Umbilical cord (tissue), 2 donors: ENCODE data around the gene CSNK2A3. TPM values are rescaled to one million over a fixed set of nuclear protein-coding genes. Genes with fewer than 3 reads are reported as not detected.

ENCODE experiments used
- DNase-seq: peaks from one replicate; pipeline ENCODE4 v3.0.0-alpha.2; 2015; ENCODE audit warnings: low spot score
- total RNA-seq: library from RNA; depleted of rRNA; stranded (reverse); fragments of >200 nt; gene quantifications from one replicate; pipeline ENCODE4 v1.2.3, GENCODE V29; 2014; ENCODE audit warnings: low replicate concordance; ENCODE audit not compliant: insufficient read depth

CSNK2A3 gene
- total RNA-seq, 1 donor from 2014 or later = 14.4 TPM

- no peak for DNase-seq
Observed at GRCh38 chr11:11338304-11338703, 14.7 kb downstream of the CSNK2A3 start.

- no peak for DNase-seq
Observed at GRCh38 chr11:11336664-11337063, 16.4 kb downstream of the CSNK2A3 start.

GRCh38 chr11:11335043-11335442 lies 18.0 kb downstream of the CSNK2A3 start:
- DNase-seq = no peak

- no peak for DNase-seq
Observed at GRCh38 chr11:11334607-11335006, 18.4 kb downstream of the CSNK2A3 start.

GRCh38 chr11:11332141-11332710 lies 20.8 kb downstream of the CSNK2A3 start:
- DNase-seq = no peak

GRCh38 chr11:11329062-11329806 lies 23.8 kb downstream of the CSNK2A3 start:
- no peak for DNase-seq

- no peak for DNase-seq
Observed at GRCh38 chr11:11324090-11324489, 29.0 kb downstream of the CSNK2A3 start.

- no peak for DNase-seq
Observed at GRCh38 chr11:11322101-11322500, 30.9 kb downstream of the CSNK2A3 start.

GRCh38 chr11:11320825-11321224 lies 32.2 kb downstream of the CSNK2A3 start:
- peak; percentile 15 for DNase-seq

GRCh38 chr11:11318961-11319360 lies 34.1 kb downstream of the CSNK2A3 start:
- peak; percentile 25 for DNase-seq

- DNase-seq = no peak
Observed at GRCh38 chr11:11318461-11318860, 34.6 kb downstream of the CSNK2A3 start.

- DNase-seq = no peak
Observed at GRCh38 chr11:11316651-11317230, 36.3 kb downstream of the CSNK2A3 start.

GRCh38 chr11:11313902-11314692 lies 39.0 kb downstream of the CSNK2A3 start:
- DNase-seq = no peak

- DNase-seq = no peak
Observed at GRCh38 chr11:11313426-11313825, 39.6 kb downstream of the CSNK2A3 start.

GRCh38 chr11:11312738-11313137 lies 40.3 kb downstream of the CSNK2A3 start:
- no peak for DNase-seq

GRCh38 chr11:11311169-11311568 lies 41.9 kb downstream of the CSNK2A3 start:
- no peak for DNase-seq

GRCh38 chr11:11309906-11310305 lies 43.1 kb downstream of the CSNK2A3 start:
- no peak for DNase-seq

- no peak for DNase-seq
Observed at GRCh38 chr11:11308249-11308648, 44.8 kb downstream of the CSNK2A3 start.

- DNase-seq = no peak
Observed at GRCh38 chr11:11306855-11307254, 46.2 kb downstream of the CSNK2A3 start.

- DNase-seq = no peak
Observed at GRCh38 chr11:11304550-11304949, 48.5 kb downstream of the CSNK2A3 start.

- no peak for DNase-seq
Observed at GRCh38 chr11:11302565-11302964, 50.5 kb downstream of the CSNK2A3 start.
